ENCODE measurements around the gene LRRC46.

LRRC46 gene

GRCh38 chr17:47810200-47810821 is 21.2 kb upstream of the LRRC46 start:
- ATAC-seq = peak; percentile 78
- TF ChIP-seq TSHZ2 (CRISPR knock-in tag; IDR thresholded peaks at IDR 0.05) (no peak), ZFP3 (CRISPR knock-in tag; IDR thresholded peaks at IDR 0.05) (no peak), SNAI2 (CRISPR knock-in tag; IDR thresholded peaks at IDR 0.05) (no peak), BACH2 (CRISPR knock-in tag; IDR thresholded peaks at IDR 0.05; ENCODE audit: borderline replicate concordance) (no peak), CSRNP3 (CRISPR knock-in tag; IDR thresholded peaks at IDR 0.05) (no peak), PPARA (CRISPR knock-in tag; IDR thresholded peaks at IDR 0.05; ENCODE audit: borderline replicate concordance) (no peak), TOX (CRISPR knock-in tag; IDR thresholded peaks at IDR 0.05; ENCODE audit: borderline replicate concordance) (no peak), ZNF70 (CRISPR knock-in tag; IDR thresholded peaks at IDR 0.05) (no peak), GLIS3 (CRISPR knock-in tag; IDR thresholded peaks at IDR 0.05) (no peak), CREB5 (CRISPR knock-in tag; IDR thresholded peaks at IDR 0.05; ENCODE audit: low read depth) (no peak), ZNF8 (CRISPR knock-in tag; IDR thresholded peaks at IDR 0.05) (no peak), RARB (CRISPR knock-in tag; IDR thresholded peaks at IDR 0.05) (no peak), TCF4 (CRISPR knock-in tag; IDR thresholded peaks at IDR 0.05; ENCODE audit: borderline replicate concordance) (no peak), PATZ1 (CRISPR knock-in tag; IDR thresholded peaks at IDR 0.05; ENCODE audit: borderline replicate concordance) (no peak), ZFP30 (CRISPR knock-in tag; IDR thresholded peaks at IDR 0.05) (no peak)

- no peak for ATAC-seq
- no peak for TF ChIP-seq ZNF565 (CRISPR knock-in tag; conservative IDR thresholded peaks at IDR 0.05; ENCODE audit: low read depth)
- no peak for TF ChIP-seq ESRRG (CRISPR knock-in tag; IDR thresholded peaks at IDR 0.05)
- TF ChIP-seq CREB5 (CRISPR knock-in tag; IDR thresholded peaks at IDR 0.05; ENCODE audit: low read depth) = no peak
- TF ChIP-seq, protein P1, sequence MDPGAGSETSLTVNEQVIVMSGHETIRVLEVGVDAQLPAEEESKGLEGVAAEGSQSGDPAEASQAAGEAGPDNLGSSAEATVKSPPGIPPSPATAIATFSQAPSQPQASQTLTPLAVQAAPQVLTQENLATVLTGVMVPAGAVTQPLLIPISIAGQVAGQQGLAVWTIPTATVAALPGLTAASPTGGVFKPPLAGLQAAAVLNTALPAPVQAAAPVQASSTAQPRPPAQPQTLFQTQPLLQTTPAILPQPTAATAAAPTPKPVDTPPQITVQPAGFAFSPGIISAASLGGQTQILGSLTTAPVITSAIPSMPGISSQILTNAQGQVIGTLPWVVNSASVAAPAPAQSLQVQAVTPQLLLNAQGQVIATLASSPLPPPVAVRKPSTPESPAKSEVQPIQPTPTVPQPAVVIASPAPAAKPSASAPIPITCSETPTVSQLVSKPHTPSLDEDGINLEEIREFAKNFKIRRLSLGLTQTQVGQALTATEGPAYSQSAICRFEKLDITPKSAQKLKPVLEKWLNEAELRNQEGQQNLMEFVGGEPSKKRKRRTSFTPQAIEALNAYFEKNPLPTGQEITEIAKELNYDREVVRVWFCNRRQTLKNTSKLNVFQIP (CRISPR knock-in tag; IDR thresholded peaks at IDR 0.05; ENCODE audit: borderline replicate concordance, low read depth) = no peak
- TF ChIP-seq CSDC2 (CRISPR knock-in tag; IDR thresholded peaks at IDR 0.05) = no peak
- no peak for TF ChIP-seq OSR1 (CRISPR knock-in tag; IDR thresholded peaks at IDR 0.05)
- no peak for TF ChIP-seq ARNTL (CRISPR knock-in tag; IDR thresholded peaks at IDR 0.05; ENCODE audit: borderline replicate concordance, low read depth)
- TF ChIP-seq ZNF8 (CRISPR knock-in tag; IDR thresholded peaks at IDR 0.05) = no peak
- TF ChIP-seq RARB (CRISPR knock-in tag; IDR thresholded peaks at IDR 0.05) = no peak
- TF ChIP-seq ZFP3 (CRISPR knock-in tag; IDR thresholded peaks at IDR 0.05) = no peak
- no peak for TF ChIP-seq TCF4 (CRISPR knock-in tag; IDR thresholded peaks at IDR 0.05; ENCODE audit: borderline replicate concordance)
Measured at GRCh38 chr17:47810901-47811635, 20.4 kb upstream of the LRRC46 start.
